Pericardium fibroblast (primary cell): ENCODE measurements around the gene NTN5. TPM values are rescaled to one million over a fixed set of nuclear protein-coding genes. Genes with fewer than 3 reads are reported as not detected.

ENCODE experiments used
- total RNA-seq: library from RNA; depleted of rRNA; stranded (reverse); fragments of >200 nt; gene quantifications from 2 replicates; pipeline ENCODE4 v1.2.3, GENCODE V29; 2015

The NTN5 gene
- total RNA-seq: 0.60 TPM in 1 of 2 replicates, not detected in the other

GRCh38 chr19:48672994-48673393 lies at the start of gene NTN5:
TSS of gene NTN5 (minus strand) at chr19:48673017. CDS start at chr19:48670986, 2,031 bp downstream.

GRCh38 chr19:48719263-48720171 lies 46.7 kb upstream of the NTN5 start, which contains the start of gene MAMSTR:
TSS of gene MAMSTR (minus strand) at chr19:48719725. CDS start at chr19:48719031, 694 bp downstream.

GRCh38 chr19:48695743-48696352 lies 23.0 kb upstream of the NTN5 start, which contains the start of gene FUT2:
TSS of gene FUT2 (plus strand) at chr19:48695971. CDS start at chr19:48702957, 6,986 bp downstream.

DNA sequence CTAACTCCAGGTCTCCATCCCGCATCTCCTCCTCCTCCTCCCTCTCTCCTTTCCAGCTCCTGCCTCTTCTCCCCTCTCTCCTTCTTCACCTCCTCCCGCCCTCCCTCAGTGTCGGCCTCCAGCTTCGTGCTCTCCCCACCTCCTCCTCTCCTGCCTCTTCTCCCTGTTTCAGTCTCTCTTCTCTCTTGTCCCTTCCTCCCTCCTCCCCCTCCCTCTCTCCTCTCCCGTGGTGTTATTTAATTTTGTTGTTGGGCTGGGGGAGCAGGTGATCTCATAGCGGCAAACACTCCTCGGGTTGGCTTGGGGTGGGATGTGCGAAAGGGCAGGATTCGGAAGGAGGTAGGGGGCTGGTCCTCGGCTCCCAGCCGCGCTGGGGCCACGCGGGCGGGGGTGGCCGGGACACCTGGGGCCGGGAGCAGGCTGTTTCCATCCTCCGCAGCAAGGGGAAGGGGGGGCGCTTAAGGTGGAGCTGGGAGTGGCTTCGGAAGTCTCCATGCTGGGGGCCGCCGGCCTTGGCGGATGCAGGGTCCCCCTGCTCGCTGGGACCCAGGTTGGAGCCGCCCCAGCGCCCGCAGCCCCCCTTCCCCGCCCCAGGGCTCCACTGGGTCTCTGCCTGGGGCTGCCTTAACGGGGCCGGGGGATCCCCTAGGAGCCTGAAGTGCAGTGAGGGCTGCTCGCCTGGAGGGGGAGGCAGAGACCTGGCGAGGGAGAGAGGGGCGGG lies 26.7 kb downstream of the NTN5 start, which contains the start of gene CA11:
Gene CA11 (minus strand): TSS at position 187 of the 721 bp plus-strand sequence. CDS start 555 bp downstream, outside the sequence.

GRCh38 chr19:48636859-48637448 lies 35.9 kb downstream of the NTN5 start, which contains the start of gene DBP:
TSS of gene DBP (minus strand) at chr19:48637379. CDS start at chr19:48636994, 385 bp downstream.

GRCh38 chr19:48618916-48619691 lies 53.7 kb downstream of the NTN5 start, which contains the start of the genes RPL18 and SPHK2:
TSS of gene RPL18 (minus strand) at chr19:48619178. CDS start at chr19:48619143, 35 bp downstream.
TSS of gene SPHK2 (plus strand) at chr19:48619506. CDS start at chr19:48620515, 1,009 bp downstream.

DNA sequence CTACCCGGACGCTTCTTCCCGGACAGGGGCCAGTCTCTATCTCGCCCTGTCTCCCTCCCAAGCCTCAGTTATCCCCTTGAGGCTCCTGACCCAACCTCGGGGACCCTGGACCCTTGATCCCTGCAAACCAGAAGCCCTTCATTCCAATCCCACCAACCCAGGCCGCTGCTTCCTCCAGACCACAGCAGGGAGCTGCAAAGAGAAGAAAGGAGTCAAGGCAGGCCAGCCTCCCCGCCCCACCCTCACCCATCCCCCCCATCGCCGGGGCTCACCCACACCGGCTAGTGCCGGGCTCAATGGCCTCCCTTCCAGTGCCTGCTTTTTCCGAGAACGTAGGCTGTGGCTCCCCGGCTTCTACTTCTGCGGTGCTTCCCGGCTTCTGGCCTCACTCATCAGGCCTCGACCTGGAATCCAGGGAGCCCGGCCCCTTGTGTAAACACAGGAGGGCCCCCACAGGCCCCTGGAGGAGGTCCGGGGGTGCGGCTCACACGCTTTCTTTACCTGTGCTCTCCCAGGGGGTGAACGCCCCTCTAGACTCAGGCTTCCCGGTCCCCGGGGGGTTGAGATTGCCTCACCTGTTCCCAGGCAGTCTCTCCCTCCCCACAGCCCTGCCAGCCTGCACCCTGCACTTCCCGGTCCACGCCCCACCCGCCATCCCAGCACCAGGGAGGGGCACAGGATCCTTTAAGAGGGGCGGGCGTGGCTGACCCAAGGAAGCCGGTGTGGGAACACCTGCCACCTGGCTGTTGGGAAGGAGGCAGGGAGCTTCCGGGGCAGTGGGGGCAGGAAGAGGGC lies 58.2 kb downstream of the NTN5 start, which contains the start of gene FAM83E:
Gene FAM83E (minus strand): TSS at position 641 of the 795 bp plus-strand sequence. CDS start 1,704 bp downstream, outside the sequence.

Other genes with a start within 250 kb of the NTN5 start
- gene GRWD1, start 227.0 kb downstream of the NTN5 start, total RNA-seq: 17.7 and 23.2 TPM in 2 replicates
- 0.35 and 1.8 TPM in 2 replicates for gene KCNJ14, start 217.4 kb downstream of the NTN5 start, total RNA-seq
- gene CYTH2, start 203.6 kb downstream of the NTN5 start, total RNA-seq: 28.1 and 37.5 TPM in 2 replicates
- not detected in 2 replicates for gene LMTK3, start 161.2 kb downstream of the NTN5 start, total RNA-seq
- gene SULT2B1, start 120.8 kb downstream of the NTN5 start, total RNA-seq: 0.23 TPM in 1 of 2 replicates, not detected in the other
- not detected in 2 replicates for gene SPACA4, start 66.3 kb downstream of the NTN5 start, total RNA-seq
- gene FAM83E, start 57.9 kb downstream of the NTN5 start, total RNA-seq: not detected in 2 replicates
- gene RPL18, start 53.8 kb downstream of the NTN5 start, total RNA-seq: 2,965 and 4,008 TPM in 2 replicates
- 10.4 and 15.2 TPM in 2 replicates for gene SPHK2, start 53.5 kb downstream of the NTN5 start, total RNA-seq
- gene DBP, start 35.6 kb downstream of the NTN5 start, total RNA-seq: 2.7 and 3.7 TPM in 2 replicates
- 2.5 and 2.6 TPM in 2 replicates for gene CA11, start 26.8 kb downstream of the NTN5 start, total RNA-seq
- not detected in 2 replicates for gene FUT2, start 23.0 kb upstream of the NTN5 start, total RNA-seq
- 3.2 and 3.8 TPM in 2 replicates for gene MAMSTR, start 46.7 kb upstream of the NTN5 start, total RNA-seq
- 2.3 and 6.4 TPM in 2 replicates for gene RASIP1, start 67.6 kb upstream of the NTN5 start, total RNA-seq
- gene IZUMO1, start 73.9 kb upstream of the NTN5 start, total RNA-seq: not detected in 2 replicates
- 0.17 and 1.8 TPM in 2 replicates for gene FUT1, start 79.6 kb upstream of the NTN5 start, total RNA-seq
- gene FGF21, start 82.5 kb upstream of the NTN5 start, total RNA-seq: not detected in 2 replicates
- gene BCAT2, start 138.0 kb upstream of the NTN5 start, total RNA-seq: 55.0 and 59.9 TPM in 2 replicates
- 5.9 and 14.9 TPM in 2 replicates for gene HSD17B14, start 163.5 kb upstream of the NTN5 start, total RNA-seq
- 10.3 and 28.0 TPM in 2 replicates for gene PLEKHA4, start 195.6 kb upstream of the NTN5 start, total RNA-seq
- 46.6 and 66.4 TPM in 2 replicates for gene PPP1R15A, start 199.4 kb upstream of the NTN5 start, total RNA-seq
- gene TULP2, start 225.7 kb upstream of the NTN5 start, total RNA-seq: 0.09 TPM in 1 of 2 replicates, not detected in the other
- gene NUCB1, start 227.3 kb upstream of the NTN5 start, total RNA-seq: 322 and 497 TPM in 2 replicates